WTC11 (cell line): ENCODE data around the gene SPECC1L.
"Not testable (repeated sequence)": the region's sequence is repeated elsewhere in the genome, so short reads cannot be mapped to it uniquely, and the experiment has no call there.

Experiments used
- ARID4B ChIP-seq: sonication (generic); formaldehyde crosslinking; IDR thresholded peaks from 2 replicates; pipeline ENCODE4 v1.8.0; 2023; ENCODE audit warnings: missing genetic modification reagents, mild to moderate bottlenecking, borderline replicate concordance
- ATF3 ChIP-seq: sonication (generic); formaldehyde crosslinking; conservative IDR thresholded peaks from 2 replicates; pipeline ENCODE4 v1.8.1; 2022; ENCODE audit warnings: mild to moderate bottlenecking, missing genetic modification reagents
- JUN ChIP-seq: sonication (generic); formaldehyde crosslinking; IDR thresholded peaks from 2 replicates; pipeline ENCODE4 v1.8.0; 2023; ENCODE audit warnings: mild to moderate bottlenecking, missing genetic modification reagents
- TCF7 ChIP-seq: sonication (generic); formaldehyde crosslinking; IDR thresholded peaks from 2 replicates; pipeline ENCODE4 v1.8.0; 2022; ENCODE audit warnings: mild to moderate bottlenecking, low read depth, missing genetic modification reagents, moderate library complexity
- TEAD4 ChIP-seq: sonication (generic); formaldehyde crosslinking; IDR thresholded peaks from 2 replicates; pipeline ENCODE4 v1.8.0; 2022; ENCODE audit warnings: mild to moderate bottlenecking, missing genetic modification reagents
- ZBTB21 ChIP-seq: sonication (generic); formaldehyde crosslinking; IDR thresholded peaks from 2 replicates; pipeline ENCODE4 v1.8.1; 2023; ENCODE audit warnings: mild to moderate bottlenecking, missing genetic modification reagents, borderline replicate concordance
- TF ChIP-seq, protein P1 (sequence below): fragments of 200-600 bp; IDR thresholded peaks from 2 replicates; pipeline ENCODE4 v1.8.0; 2022; ENCODE audit warnings: antibody characterized with exemption

GRCh38 chr22:24253126-24253525, 17.5 kb upstream of the SPECC1L start:
- TF ChIP-seq ATF3 (CRISPR knock-in tag); JUN; TCF7; ZBTB21 (CRISPR knock-in tag); TEAD4 (CRISPR knock-in tag); ARID4B (CRISPR knock-in tag): not testable (repeated sequence)
- TF ChIP-seq, protein P1, sequence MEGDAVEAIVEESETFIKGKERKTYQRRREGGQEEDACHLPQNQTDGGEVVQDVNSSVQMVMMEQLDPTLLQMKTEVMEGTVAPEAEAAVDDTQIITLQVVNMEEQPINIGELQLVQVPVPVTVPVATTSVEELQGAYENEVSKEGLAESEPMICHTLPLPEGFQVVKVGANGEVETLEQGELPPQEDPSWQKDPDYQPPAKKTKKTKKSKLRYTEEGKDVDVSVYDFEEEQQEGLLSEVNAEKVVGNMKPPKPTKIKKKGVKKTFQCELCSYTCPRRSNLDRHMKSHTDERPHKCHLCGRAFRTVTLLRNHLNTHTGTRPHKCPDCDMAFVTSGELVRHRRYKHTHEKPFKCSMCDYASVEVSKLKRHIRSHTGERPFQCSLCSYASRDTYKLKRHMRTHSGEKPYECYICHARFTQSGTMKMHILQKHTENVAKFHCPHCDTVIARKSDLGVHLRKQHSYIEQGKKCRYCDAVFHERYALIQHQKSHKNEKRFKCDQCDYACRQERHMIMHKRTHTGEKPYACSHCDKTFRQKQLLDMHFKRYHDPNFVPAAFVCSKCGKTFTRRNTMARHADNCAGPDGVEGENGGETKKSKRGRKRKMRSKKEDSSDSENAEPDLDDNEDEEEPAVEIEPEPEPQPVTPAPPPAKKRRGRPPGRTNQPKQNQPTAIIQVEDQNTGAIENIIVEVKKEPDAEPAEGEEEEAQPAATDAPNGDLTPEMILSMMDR = not testable (repeated sequence)
